B cell (primary cell): ENCODE measurements around the gene ORC1. TPM values are rescaled to one million over a fixed set of nuclear protein-coding genes. Genes with fewer than 3 reads are reported as not detected.
A peak's percentile ranks its signal among the peaks of the same experiment; 100 is the strongest.

Experiments
- ATAC-seq: fragments of 200-7000 bp; cut with Tn5 transposase; one replicate; pipeline ENCODE4 v1.10.0; 2021; ENCODE audit warnings: low read depth, mild to moderate bottlenecking, moderate number of reproducible peaks, moderate library complexity
- CTCF ChIA-PET: fragments of 350-600 bp; sonication (Branson Sonifier 250); formaldehyde crosslinking; loops from one replicate; lab custom pipeline; 2021; ENCODE audit warnings: antibody characterized with exemption, inconsistent platforms; lab: Charles Lee
- POLR2A ChIA-PET: fragments of 350-600 bp; sonication (Branson Sonifier 250); formaldehyde crosslinking; loops from one replicate; lab custom pipeline; 2021; ENCODE audit warnings: antibody characterized with exemption; lab: Charles Lee
- DNase-seq: peaks from one replicate; pipeline ENCODE4 v3.0.0; 2013
- H2AFZ ChIP-seq: 2 replicates; pipeline ENCODE4 v1.6.1; 2012; ENCODE audit warnings: mild to moderate bottlenecking, low read depth, low read length; ENCODE audit not compliant: insufficient read depth, poor library complexity, severe bottlenecking
- H3K27ac ChIP-seq, 2 donors: 1 replicate in 1 of 2; 2 replicates in 1 of 2; pipeline ENCODE4 v1.5.1; 2012 to 2013; ENCODE audit warnings: low read length in 2 of 2, mild to moderate bottlenecking in 2 of 2, moderate library complexity in 1 of 2
- H3K27me3 ChIP-seq, 4 experiments: fragments of 200-600 bp in 1 of 4; sonication (generic) in 1 of 4; replicated peaks in 1 of 4; 1 replicate in 2 of 4; 2 replicates in 2 of 4; pipeline versions ENCODE4 v1.6.1 to v1.7.0; 2013 to 2016; ENCODE audit warnings: low read length in 3 of 4, mild to moderate bottlenecking in 2 of 4, mixed read lengths in 1 of 4, moderate library complexity in 1 of 4; ENCODE audit not compliant: insufficient read depth in 4 of 4, control insufficient read depth in 3 of 4; ENCODE audit errors: control extremely low read depth in 1 of 4
- H3K36me3 ChIP-seq, 2 experiments: replicated peaks in 1 of 2; 1 replicate in 1 of 2; 2 replicates in 1 of 2; pipeline versions ENCODE4 v1.6.1 to v1.7.1; 2013; ENCODE audit warnings: low read length in 1 of 2; ENCODE audit not compliant: insufficient read depth in 2 of 2, control insufficient read depth in 1 of 2; ENCODE audit errors: control extremely low read depth in 1 of 2, extremely low read depth in 1 of 2
- H3K4me1 ChIP-seq, 2 donors: fragments of 200-600 bp in 1 of 2; sonication (generic) in 1 of 2; 1 replicate in 1 of 2; 2 replicates in 1 of 2; pipeline versions ENCODE4 v1.5.1 to v1.6.1; 2013 to 2017; ENCODE audit warnings: low read length in 2 of 2; ENCODE audit not compliant: control insufficient read depth in 2 of 2, insufficient read depth in 2 of 2
- H3K4me2 ChIP-seq: replicated peaks from 2 replicates; pipeline ENCODE3; 2012; ENCODE audit warnings: mild to moderate bottlenecking, low read depth, low read length; ENCODE audit not compliant: poor library complexity, severe bottlenecking
- H3K4me3 ChIP-seq, 5 experiments: fragments of 200-600 bp in 1 of 5; sonication (generic) in 1 of 5; 1 replicate in 3 of 5; 2 replicates in 2 of 5; pipeline versions ENCODE4 v1.5.1 to v1.7.0; 2011 to 2016; ENCODE audit warnings: low read length in 4 of 5, mild to moderate bottlenecking in 4 of 5, low read depth in 2 of 5, control low read depth in 1 of 5, moderate library complexity in 1 of 5; ENCODE audit not compliant: insufficient read depth in 1 of 5; ENCODE audit errors: control extremely low read depth in 1 of 5, extremely low read depth in 1 of 5
- H3K79me2 ChIP-seq: fragments of 200-600 bp; sonication (generic); one replicate; pipeline ENCODE4 v1.6.0; 2016; ENCODE audit warnings: low read length; ENCODE audit not compliant: control insufficient read depth, insufficient read depth
- H3K9ac ChIP-seq: fragments of 200-600 bp; sonication (generic); 2 replicates; pipeline ENCODE4 v1.6.1; 2017; ENCODE audit warnings: mild to moderate bottlenecking, low read length, moderate library complexity
- H3K9me3 ChIP-seq, 3 donors: one replicate each; pipeline versions ENCODE4 v1.6.1 to v1.7.1; 2013; ENCODE audit warnings: low read length in 2 of 3; ENCODE audit not compliant: control insufficient read depth in 2 of 3, insufficient read depth in 1 of 3; ENCODE audit errors: control extremely low read depth in 1 of 3
- H4K20me1 ChIP-seq: 2 replicates; pipeline ENCODE4 v1.6.0; 2012; ENCODE audit warnings: mild to moderate bottlenecking, low read length; ENCODE audit not compliant: insufficient read depth, control insufficient read depth, poor library complexity, severe bottlenecking
- H3K27ac Mint-ChIP-seq: one replicate; pipeline ENCODE4 v1.8.0; 2021; ENCODE audit warnings: mixed read lengths
- H3K27me3 Mint-ChIP-seq: one replicate; pipeline ENCODE4 v1.8.0; 2021; ENCODE audit warnings: mixed read lengths
- H3K4me1 Mint-ChIP-seq: one replicate; pipeline ENCODE4 v1.8.0; 2021; ENCODE audit warnings: mixed read lengths
- H3K4me3 Mint-ChIP-seq: one replicate; pipeline ENCODE4 v1.8.0; 2021; ENCODE audit warnings: mixed read lengths
- H3K9me3 Mint-ChIP-seq: one replicate; pipeline ENCODE4 v1.8.0; 2022; ENCODE audit warnings: mixed read lengths; ENCODE audit not compliant: insufficient read depth
- EZH2 ChIP-seq: IDR thresholded peaks from 2 replicates; pipeline ENCODE4 v1.6.1; 2012; ENCODE audit warnings: borderline replicate concordance, low read depth, mild to moderate bottlenecking, moderate library complexity, low read length; ENCODE audit not compliant: insufficient read depth, poor library complexity, severe bottlenecking
- WGBS: methylation state at CpG from one replicate; pipeline ENCODE4 v1.1.5; 2013; ENCODE audit warnings: missing lambda C conversion rate; ENCODE audit not compliant: insufficient coverage; 5-methylcytosine and 5-hydroxymethylcytosine counted together
- intact Hi-C: fragments of 100-400 bp; cut with micrococcal nuclease; formaldehyde crosslinking; loops from one replicate; pipeline ENCODE4 v1.10.0; 2022
- polyA plus RNA-seq: library from polyadenylated mRNA; depleted of rRNA; stranded (reverse); fragments of >200 nt; gene quantifications from 2 replicates; pipeline ENCODE4 v1.2.3, GENCODE V29; 2012
- total RNA-seq, 2 donors: library from RNA; stranded (reverse); fragments of 120-200 nt in 1 of 2; gene quantifications; 1 replicate in 1 of 2; 2 replicates in 1 of 2; pipeline versions ENCODE4 v1.2.3 to v1.2.4, GENCODE V29; 2013 to 2022
- TF ChIP-seq, protein P1 (sequence below): fragments of 200-600 bp; IDR thresholded peaks from one replicate; pipeline ENCODE4 v1.8.0; 2022; ENCODE audit warnings: antibody characterized with exemption, mild to moderate bottlenecking

The ORC1 gene
- total and polyA plus RNA-seq, 2 donors (not counting 1 experiment from before 2014, with no cell fraction given), result 0.78 to 1.3 TPM

DNA sequence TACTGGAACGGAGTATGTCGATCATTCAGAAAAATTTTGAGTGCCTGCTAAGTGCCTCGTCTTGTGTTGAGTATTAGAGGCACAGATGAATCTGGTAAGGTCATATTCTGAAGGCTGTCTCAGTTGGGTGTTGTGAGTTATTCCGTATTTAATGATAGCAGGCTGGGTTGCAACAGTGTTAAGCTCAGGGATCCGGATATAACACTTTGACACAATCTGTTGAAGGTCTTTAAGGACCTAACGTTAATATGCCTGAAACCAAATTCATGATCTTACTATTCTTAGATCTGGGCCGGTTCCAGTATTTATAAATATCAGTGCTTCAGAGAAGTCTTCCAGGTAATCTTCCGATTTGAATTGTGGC is 734 bp upstream of the ORC1 start:
- peak overlapping the region; percentile 91 to 95 for H3K27ac ChIP-seq
- H3K36me3 ChIP-seq, result peaks cover 7 to 28% of the 10 kb centered on the region in 2 experiments
- Mint-ChIP-seq H3K9me3 (no peaks in the 10 kb centered on the region), H3K27ac (peak overlapping the region; percentile 96), H3K4me3 (peak overlapping the region; percentile 100), H3K4me1 (peaks cover 32% of the 10 kb centered on the region), H3K27me3 (no peaks in the 10 kb centered on the region)
- H3K4me2 ChIP-seq, result peak overlapping the region; percentile 83
- TF ChIP-seq, protein P1, sequence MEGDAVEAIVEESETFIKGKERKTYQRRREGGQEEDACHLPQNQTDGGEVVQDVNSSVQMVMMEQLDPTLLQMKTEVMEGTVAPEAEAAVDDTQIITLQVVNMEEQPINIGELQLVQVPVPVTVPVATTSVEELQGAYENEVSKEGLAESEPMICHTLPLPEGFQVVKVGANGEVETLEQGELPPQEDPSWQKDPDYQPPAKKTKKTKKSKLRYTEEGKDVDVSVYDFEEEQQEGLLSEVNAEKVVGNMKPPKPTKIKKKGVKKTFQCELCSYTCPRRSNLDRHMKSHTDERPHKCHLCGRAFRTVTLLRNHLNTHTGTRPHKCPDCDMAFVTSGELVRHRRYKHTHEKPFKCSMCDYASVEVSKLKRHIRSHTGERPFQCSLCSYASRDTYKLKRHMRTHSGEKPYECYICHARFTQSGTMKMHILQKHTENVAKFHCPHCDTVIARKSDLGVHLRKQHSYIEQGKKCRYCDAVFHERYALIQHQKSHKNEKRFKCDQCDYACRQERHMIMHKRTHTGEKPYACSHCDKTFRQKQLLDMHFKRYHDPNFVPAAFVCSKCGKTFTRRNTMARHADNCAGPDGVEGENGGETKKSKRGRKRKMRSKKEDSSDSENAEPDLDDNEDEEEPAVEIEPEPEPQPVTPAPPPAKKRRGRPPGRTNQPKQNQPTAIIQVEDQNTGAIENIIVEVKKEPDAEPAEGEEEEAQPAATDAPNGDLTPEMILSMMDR, result peak; percentile 2
- TF ChIP-seq EZH2, result no peak
- DNase-seq (no peak), ATAC-seq (no peak)
- intact Hi-C loops, result loop anchor here (1.0 to 10.0 kb wide), 8 partner anchors 39 to 520 kb away; partner anchors contain the start of genes BTF3L4, CC2D1B, ECHDC2 and SCP2
- H3K9me3 ChIP-seq, result no peaks in the 10 kb centered on the region
- peaks cover 15 to 22% of the 10 kb centered on the region in 2 donors for H3K4me1 ChIP-seq
- WGBS, result 2% methylated on average over 5 of the region's 8 CpGs
- no peaks in the 10 kb centered on the region for H3K27me3 ChIP-seq
- peak overlapping the region; percentile 98 for H3K9ac ChIP-seq
- H3K79me2 ChIP-seq, result peaks cover 45% of the 10 kb centered on the region
- H4K20me1 ChIP-seq, result no peaks in the 10 kb centered on the region
- H3K4me3 ChIP-seq, result peak overlapping the region; percentile 76 to 99 (median 95)
- ChIA-PET CTCF (interaction anchor here (0.8 to 2.8 kb wide), 8 partner anchors 9 to 281 kb away, joined by 3 to 22 read pairs (median 3); partner anchors contain the start of gene CC2D1B), POLR2A (interaction anchor here (2.0 to 2.2 kb wide), 2 partner anchors 39 to 148 kb away, joined by 10 to 12 read pairs; partner anchors contain the start of genes CC2D1B and TUT4)
- H2AFZ ChIP-seq, result peak overlapping the region; percentile 97

DNA sequence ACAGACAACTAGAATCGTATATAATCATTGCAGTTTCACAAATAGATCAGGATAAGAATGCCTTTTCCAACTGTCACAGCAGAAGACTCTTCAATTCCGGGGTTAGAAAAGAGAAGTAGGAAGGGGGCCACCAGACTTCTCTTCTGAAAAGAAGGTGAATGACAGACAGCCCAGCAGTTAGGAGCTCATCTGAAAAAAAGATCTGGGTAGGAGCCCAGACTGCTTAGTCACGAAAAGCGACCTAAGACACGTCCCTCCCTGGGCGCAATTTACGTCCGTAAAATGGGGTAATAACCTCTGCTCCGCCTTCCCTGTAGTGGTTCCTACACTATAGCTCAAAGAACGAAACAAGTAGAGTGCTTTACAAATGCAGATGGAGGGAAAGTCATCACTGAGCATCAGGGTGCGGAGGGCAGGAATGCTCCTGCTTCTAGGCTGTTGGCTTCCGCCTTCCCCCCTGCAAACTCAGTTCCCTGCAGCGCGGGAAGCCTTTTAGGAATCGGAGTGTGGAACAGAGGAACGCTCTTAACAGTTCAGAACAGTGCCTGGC is 582 bp downstream of the ORC1 start:
- Histone ChIP-seq H3K27me3 (no peaks in the 10 kb centered on the region), H3K36me3 (peaks cover 2 to 17% of the 10 kb centered on the region in 2 experiments), H3K9me3 (no peaks in the 10 kb centered on the region), H3K4me2 (peak overlapping the region; percentile 83), H3K27ac (peak overlapping the region; percentile 91 to 95), H4K20me1 (no peaks in the 10 kb centered on the region), H2AFZ (peak overlapping the region; percentile 97), H3K4me3 (peak overlapping the region; percentile 76 to 99 (median 95)), H3K79me2 (peaks cover 45% of the 10 kb centered on the region), H3K9ac (peak overlapping the region; percentile 98), H3K4me1 (peaks cover 15 to 22% of the 10 kb centered on the region in 2 donors)
- peak overlapping the region; percentile 96 for H3K27ac Mint-ChIP-seq
- ChIA-PET CTCF (interaction anchor here (0.5 to 2.8 kb wide), 7 partner anchors 30 to 300 kb away, joined by 3 to 22 read pairs (median 3); partner anchors contain the start of gene CC2D1B), POLR2A (interaction anchor here (0.6 to 2.2 kb wide), 4 partner anchors 37 to 541 kb away, joined by 3 to 12 read pairs (median 9); partner anchors contain the start of genes CC2D1B, TUT4 and TXNDC12)
- H3K4me3 Mint-ChIP-seq, result peak overlapping the region; percentile 100
- H3K27me3 Mint-ChIP-seq, result no peaks in the 10 kb centered on the region
- H3K4me1 Mint-ChIP-seq, result peaks cover 32% of the 10 kb centered on the region
- no peaks in the 10 kb centered on the region for H3K9me3 Mint-ChIP-seq
- peak; percentile 16 for ATAC-seq
- peak; percentile 69 for DNase-seq
- intact Hi-C loops, result loop anchor here (1.0 to 10.0 kb wide), 7 partner anchors 37 to 521 kb away; partner anchors contain the start of genes BTF3L4, CC2D1B, ECHDC2 and SCP2
- no peak for TF ChIP-seq EZH2
- TF ChIP-seq, protein P1, result no peak
- WGBS, result 0% methylated on average over 14 of the region's 16 CpGs
